Stimulated activated CD4-positive, alpha-beta T cell treated with anti-CD3 and anti-CD28 coated beads, TNF-alpha, amount 100 ng/mL, for 24 hours (primary cell): Measurements from ENCODE around the gene KIAA0586.
"Not testable (repeated sequence)": the region's sequence is repeated elsewhere in the genome, so short reads cannot be mapped to it uniquely, and the experiment has no call there.

Source experiments
- DNase-seq, 3 experiments: peaks; one replicate each; pipeline ENCODE4 v3.0.0-alpha.2; 2020; ENCODE audit warnings: low read depth in 3 of 3

KIAA0586 gene

GRCh38 chr14:58464652-58465051 is 37.1 kb downstream of the KIAA0586 start:
- no peak for DNase-seq

- DNase-seq = no peak
These were observed 37.9 kb downstream of the KIAA0586 start for GRCh38 chr14:58465421-58465820.

GRCh38 chr14:58466459-58466858 is 38.9 kb downstream of the KIAA0586 start:
- DNase-seq = no peak

- no peak for DNase-seq
These were observed 40.1 kb downstream of the KIAA0586 start for GRCh38 chr14:58467575-58467974.

GRCh38 chr14:58469309-58469708 is 41.8 kb downstream of the KIAA0586 start:
- no peak for DNase-seq

GRCh38 chr14:58476320-58476719 is 48.8 kb downstream of the KIAA0586 start:
- no peak for DNase-seq

GRCh38 chr14:58477653-58478052 is 50.1 kb downstream of the KIAA0586 start:
- no peak for DNase-seq

- DNase-seq = not testable (repeated sequence)
These were observed 50.8 kb downstream of the KIAA0586 start for GRCh38 chr14:58478329-58478728.

GRCh38 chr14:58479975-58480374 is 52.5 kb downstream of the KIAA0586 start:
- DNase-seq = no peak

- DNase-seq = no peak
These were observed 56.7 kb downstream of the KIAA0586 start for GRCh38 chr14:58484176-58484575.

- DNase-seq = no peak
These were observed 61.0 kb downstream of the KIAA0586 start for GRCh38 chr14:58488550-58488949.

- DNase-seq = no peak
These were observed 64.1 kb downstream of the KIAA0586 start for GRCh38 chr14:58491593-58491992.

- no peak for DNase-seq
These were observed 64.5 kb downstream of the KIAA0586 start for GRCh38 chr14:58492044-58492443.

- DNase-seq = peak in 1 of 3 experiments; percentile 8
These were observed 73.8 kb downstream of the KIAA0586 start for GRCh38 chr14:58501214-58501816.

- DNase-seq = no peak
These were observed 85.8 kb downstream of the KIAA0586 start for GRCh38 chr14:58513272-58513671.

- DNase-seq = no peak
These were observed 90.1 kb downstream of the KIAA0586 start for GRCh38 chr14:58517592-58517991.

- not testable (repeated sequence) for DNase-seq
These were observed 98.2 kb downstream of the KIAA0586 start for GRCh38 chr14:58525691-58526090.

- DNase-seq = no peak
These were observed 105.9 kb downstream of the KIAA0586 start for GRCh38 chr14:58533446-58533845.

- DNase-seq = no peak
These were observed 107.5 kb downstream of the KIAA0586 start for GRCh38 chr14:58535044-58535443.

- DNase-seq = no peak
These were observed 109.5 kb downstream of the KIAA0586 start for GRCh38 chr14:58537004-58537403.

- no peak for DNase-seq
These were observed 113.5 kb downstream of the KIAA0586 start for GRCh38 chr14:58540749-58541632.

GRCh38 chr14:58541633-58542022 is 114.1 kb downstream of the KIAA0586 start:
- no peak for DNase-seq

GRCh38 chr14:58543253-58543652 is 115.7 kb downstream of the KIAA0586 start:
- no peak for DNase-seq
